ENCODE measurements around the gene SHMT2. TPM values are rescaled to one million over a fixed set of nuclear protein-coding genes. Genes with fewer than 3 reads are reported as not detected.
A peak's percentile ranks its signal among the peaks of the same experiment; 100 is the strongest.

The SHMT2 gene
- total and polyA plus RNA-seq, 9 of the 15 experiments (the other 6 are each of a cell fraction or from before 2014, with no cell fraction given) = 46.1 to 319 (median 115) TPM

DNA sequence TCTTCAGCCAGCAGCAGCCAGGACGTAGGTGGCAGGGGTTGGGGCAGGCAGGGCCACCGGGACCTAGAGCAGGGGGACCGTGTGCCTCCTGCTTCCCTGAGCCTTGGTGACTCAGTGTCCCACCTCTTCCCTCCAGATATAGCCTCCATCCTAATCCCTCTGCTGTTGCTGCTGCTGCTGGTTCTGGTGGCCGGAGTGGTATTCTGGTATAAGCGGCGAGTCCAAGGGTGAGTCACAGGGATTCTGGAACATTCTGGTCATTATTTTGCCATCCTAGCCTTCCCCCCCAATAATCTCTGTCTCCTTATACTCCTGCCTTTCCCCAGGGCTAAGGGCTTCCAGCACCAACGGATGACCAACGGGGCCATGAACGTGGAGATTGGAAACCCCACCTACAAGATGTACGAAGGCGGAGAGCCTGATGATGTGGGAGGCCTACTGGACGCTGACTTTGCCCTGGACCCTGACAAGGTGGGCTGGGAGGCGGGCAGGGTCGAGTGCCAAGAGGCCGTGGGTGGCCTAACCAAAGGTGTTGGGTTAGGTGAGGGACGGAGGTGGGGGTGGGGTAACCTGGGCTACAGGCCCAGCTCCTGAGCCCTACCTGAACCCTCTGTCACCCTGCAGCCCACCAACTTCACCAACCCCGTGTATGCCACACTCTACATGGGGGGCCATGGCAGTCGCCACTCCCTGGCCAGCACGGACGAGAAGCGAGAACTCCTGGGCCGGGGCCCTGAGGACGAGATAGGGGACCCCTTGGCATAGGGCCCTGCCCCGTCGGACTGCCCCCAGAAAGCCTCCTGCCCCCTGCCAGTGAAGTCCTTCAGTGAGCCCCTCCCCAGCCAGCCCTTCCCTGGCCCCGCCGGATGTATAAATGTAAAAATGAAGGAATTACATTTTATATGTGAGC lies 17.5 kb upstream of the SHMT2 start:
- intact Hi-C loops (cut with micrococcal nuclease) = loop anchor here (2.0 kb wide), 1 partner anchor 241 kb away; no protein-coding TSS in a partner anchor
- no peak overlapping the region for H2AFZ ChIP-seq (ENCODE audit: low read depth, low read length)
- H3K27ac ChIP-seq (ENCODE audit: extremely low read depth, low read depth, low read length) = no peak overlapping the region
- ATAC-seq = no peak
- ChIA-PET CTCF (ENCODE audit: low intra/inter-chr PET ratio) (interaction anchor here (0.5 to 7.2 kb wide), 6 partner anchors 17 to 251 kb away, joined by 3 to 186 read pairs (median 13); partner anchors contain the start of gene SHMT2), POLR2A (interaction anchor here (1.2 kb wide), 2 partner anchors 18 to 302 kb away, joined by 3 to 4 read pairs; partner anchors contain the start of gene SHMT2)
- H3K79me2 ChIP-seq (ENCODE audit: control insufficient read depth, insufficient read depth, low read length) = no peaks in the 10 kb centered on the region
- in situ Hi-C loops (cut with MboI) = no loop called here
- peaks cover 2% of the 10 kb centered on the region for H3K9me1 ChIP-seq (ENCODE audit: control insufficient read depth, insufficient read depth, low read length)
- BruUV-seq (replicated peaks) = no TSS peak
- H3K9me3 ChIP-seq (replicated peaks; ENCODE audit: control insufficient read depth, insufficient read depth, low read depth, low read length) = no peaks in the 10 kb centered on the region
- no peak overlapping the region for H3K4me3 ChIP-seq
- no peak for TF ChIP-seq BRD4 (IDR thresholded peaks at IDR 0.05)
- no peak for TF ChIP-seq SAFB (IDR thresholded peaks at IDR 0.05; ENCODE audit: borderline replicate concordance, low read depth, low read length)
- TF ChIP-seq, protein P1, sequence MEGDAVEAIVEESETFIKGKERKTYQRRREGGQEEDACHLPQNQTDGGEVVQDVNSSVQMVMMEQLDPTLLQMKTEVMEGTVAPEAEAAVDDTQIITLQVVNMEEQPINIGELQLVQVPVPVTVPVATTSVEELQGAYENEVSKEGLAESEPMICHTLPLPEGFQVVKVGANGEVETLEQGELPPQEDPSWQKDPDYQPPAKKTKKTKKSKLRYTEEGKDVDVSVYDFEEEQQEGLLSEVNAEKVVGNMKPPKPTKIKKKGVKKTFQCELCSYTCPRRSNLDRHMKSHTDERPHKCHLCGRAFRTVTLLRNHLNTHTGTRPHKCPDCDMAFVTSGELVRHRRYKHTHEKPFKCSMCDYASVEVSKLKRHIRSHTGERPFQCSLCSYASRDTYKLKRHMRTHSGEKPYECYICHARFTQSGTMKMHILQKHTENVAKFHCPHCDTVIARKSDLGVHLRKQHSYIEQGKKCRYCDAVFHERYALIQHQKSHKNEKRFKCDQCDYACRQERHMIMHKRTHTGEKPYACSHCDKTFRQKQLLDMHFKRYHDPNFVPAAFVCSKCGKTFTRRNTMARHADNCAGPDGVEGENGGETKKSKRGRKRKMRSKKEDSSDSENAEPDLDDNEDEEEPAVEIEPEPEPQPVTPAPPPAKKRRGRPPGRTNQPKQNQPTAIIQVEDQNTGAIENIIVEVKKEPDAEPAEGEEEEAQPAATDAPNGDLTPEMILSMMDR (IDR thresholded peaks at IDR 0.05 in 2 of 3, conservative IDR thresholded peaks at IDR 0.05 in 1 of 3; ENCODE audit: insufficient read depth in 2 of 3, low read depth in 1 of 3, low read length in 3 of 3) = peak in 2 of 3 experiments; percentile 37 to 47; a peak in 2 of 6 replicates
- TF ChIP-seq, protein P2, sequence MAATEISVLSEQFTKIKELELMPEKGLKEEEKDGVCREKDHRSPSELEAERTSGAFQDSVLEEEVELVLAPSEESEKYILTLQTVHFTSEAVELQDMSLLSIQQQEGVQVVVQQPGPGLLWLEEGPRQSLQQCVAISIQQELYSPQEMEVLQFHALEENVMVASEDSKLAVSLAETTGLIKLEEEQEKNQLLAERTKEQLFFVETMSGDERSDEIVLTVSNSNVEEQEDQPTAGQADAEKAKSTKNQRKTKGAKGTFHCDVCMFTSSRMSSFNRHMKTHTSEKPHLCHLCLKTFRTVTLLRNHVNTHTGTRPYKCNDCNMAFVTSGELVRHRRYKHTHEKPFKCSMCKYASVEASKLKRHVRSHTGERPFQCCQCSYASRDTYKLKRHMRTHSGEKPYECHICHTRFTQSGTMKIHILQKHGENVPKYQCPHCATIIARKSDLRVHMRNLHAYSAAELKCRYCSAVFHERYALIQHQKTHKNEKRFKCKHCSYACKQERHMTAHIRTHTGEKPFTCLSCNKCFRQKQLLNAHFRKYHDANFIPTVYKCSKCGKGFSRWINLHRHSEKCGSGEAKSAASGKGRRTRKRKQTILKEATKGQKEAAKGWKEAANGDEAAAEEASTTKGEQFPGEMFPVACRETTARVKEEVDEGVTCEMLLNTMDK (IDR thresholded peaks at IDR 0.05; ENCODE audit: borderline replicate concordance, insufficient read depth, low read depth, low read length, poor library complexity, severe bottlenecking) = peak; percentile 45
- H4K20me1 ChIP-seq (replicated peaks; ENCODE audit: control insufficient read depth, insufficient read depth, low read length) = peaks cover 17% of the 10 kb centered on the region; the same call in 1 of the 2 replicates
- H3K4me2 ChIP-seq (ENCODE audit: insufficient read depth, low read length) = no peak overlapping the region
- no peaks in the 10 kb centered on the region for H3K36me3 ChIP-seq (ENCODE audit: control insufficient read depth, insufficient read depth, low read length)
- no peak for DNase-seq (ENCODE audit: extremely low read depth in 1 of 4, low spot score in 3 of 4)
- 18% methylated on average over 23 of the region's 27 CpGs for WGBS (ENCODE audit: insufficient coverage, low coverage, missing lambda C conversion rate)
- FAIRE-seq = no peak
- peaks cover 18 to 68% of the 10 kb centered on the region in 2 experiments; a peak in 4 of 5 replicates for H3K27me3 ChIP-seq (ENCODE audit: control insufficient read depth in 2 of 2, insufficient read depth in 2 of 2, low read length in 2 of 2)
- H3K4me1 ChIP-seq (replicated peaks in 1 of 2; ENCODE audit: control insufficient read depth in 2 of 2, insufficient read depth in 2 of 2, low read length in 2 of 2) = peaks cover 11 to 52% of the 10 kb centered on the region in 2 experiments; a peak in 4 of 5 replicates
- H3K9ac ChIP-seq (ENCODE audit: insufficient read depth in 1 of 2, low read depth in 2 of 2, low read length in 2 of 2) = peak overlapping the region in 1 of 2 experiments; percentile 67; a peak in 1 of 4 replicates

Data from K562 (cell line).